OCI-LY7 (cell line): ENCODE results near the gene FCSK. TPM values are rescaled to one million over a fixed set of nuclear protein-coding genes. Genes with fewer than 3 reads are reported as not detected.

Experiments
- BruUV-seq: library from RNA; stranded (reverse); fragments of 400-500 nt; replicated peaks from 2 replicates; lab custom pipeline; 2021; lab: Mats Ljungman, UMichigan
- CTCF ChIA-PET: fragments of 300-600 bp; sonication (Branson Sonifier 250); formaldehyde crosslinking; loops from one replicate; lab custom pipeline; 2022; ENCODE audit warnings: antibody characterized with exemption; ENCODE audit not compliant: unreplicated experiment; lab: Charles Lee
- POLR2A ChIA-PET: fragments of 300-600 bp; sonication (Branson Sonifier 250); formaldehyde crosslinking; loops from one replicate; lab custom pipeline; 2022; ENCODE audit warnings: antibody characterized with exemption; lab: Charles Lee
- DNase-seq: peaks from one replicate; pipeline ENCODE4 v3.0.0-alpha.2; 2015; ENCODE audit warnings: low spot score
- H2AFZ ChIP-seq: fragments of 200-600 bp; sonication (generic), shearing (Covaris generic); 2 replicates; pipeline ENCODE4 v1.6.1; 2014; ENCODE audit warnings: mild to moderate bottlenecking, antibody characterized with exemption, low read length, moderate library complexity
- H3K27ac ChIP-seq: fragments of 200-600 bp; sonication (generic); 2 replicates; pipeline ENCODE4 v1.5.1; 2014; ENCODE audit warnings: mixed run types, low read depth, mild to moderate bottlenecking, moderate library complexity, low read length, inconsistent platforms; ENCODE audit not compliant: poor library complexity, severe bottlenecking
- H3K36me3 ChIP-seq: fragments of 200-600 bp; sonication (generic); 2 replicates; pipeline ENCODE4 v1.6.1; 2014; ENCODE audit warnings: mild to moderate bottlenecking, antibody characterized with exemption, low read length, moderate library complexity, mixed read lengths; ENCODE audit not compliant: insufficient read depth
- H3K4me1 ChIP-seq: fragments of 200-600 bp; sonication (generic); 2 replicates; pipeline ENCODE4 v1.5.1; 2014; ENCODE audit warnings: mild to moderate bottlenecking, low read length; ENCODE audit not compliant: insufficient read depth, poor library complexity, severe bottlenecking
- H3K4me2 ChIP-seq: fragments of 200-600 bp; sonication (generic); 2 replicates; pipeline ENCODE4 v1.6.1; 2014; ENCODE audit warnings: mild to moderate bottlenecking, low read length
- H3K4me3 ChIP-seq: fragments of 200-600 bp; sonication (generic); 2 replicates; pipeline ENCODE4 v1.5.1; 2014; ENCODE audit warnings: mild to moderate bottlenecking, low read depth, low read length; ENCODE audit not compliant: poor library complexity, severe bottlenecking
- H3K79me2 ChIP-seq: fragments of 200-600 bp; sonication (generic); 2 replicates; pipeline ENCODE4 v1.6.1; 2016; ENCODE audit warnings: low read depth, mild to moderate bottlenecking, low read length, moderate library complexity, mixed read lengths; ENCODE audit not compliant: insufficient read depth
- H3K9me2 ChIP-seq: fragments of 200-600 bp; sonication (generic); 2 replicates; pipeline ENCODE4 v1.6.1; 2016; ENCODE audit warnings: mild to moderate bottlenecking, low read length, mixed read lengths; ENCODE audit not compliant: insufficient read depth
- H3K9me3 ChIP-seq: fragments of 200-600 bp; sonication (generic); 2 replicates; pipeline ENCODE4 v1.6.1; 2014; ENCODE audit warnings: mild to moderate bottlenecking, mixed run types, low read length, mixed read lengths
- H4K20me1 ChIP-seq: fragments of 200-600 bp; sonication (generic); 2 replicates; pipeline ENCODE4 v1.6.1; 2014; ENCODE audit warnings: mild to moderate bottlenecking, antibody characterized with exemption, low read length, moderate library complexity, mixed read lengths; ENCODE audit not compliant: insufficient read depth
- EZH2phosphoT487 ChIP-seq: fragments of 200-600 bp; sonication (generic); IDR thresholded peaks from 2 replicates; pipeline ENCODE4 v1.6.1; 2018; ENCODE audit warnings: low read depth, borderline replicate concordance, mild to moderate bottlenecking, mixed run types, antibody characterized with exemption, low read length, moderate library complexity, mixed read lengths
- intact Hi-C: fragments of 100-400 bp; cut with micrococcal nuclease; formaldehyde crosslinking; loops from one replicate; pipeline ENCODE4 v1.10.0; 2022; ENCODE audit not compliant: unreplicated experiment
- total RNA-seq, 2 experiments: library from RNA; depleted of rRNA in 1 of 2; stranded (reverse); fragments of >200 nt in 1 of 2; shearing (Covaris generic) in 1 of 2; gene quantifications; 2 replicates each; pipeline ENCODE4 v1.2.3, GENCODE V29; 2014 to 2022
- TF ChIP-seq, protein P1 (sequence below): fragments of 200-600 bp; sonication (generic); conservative IDR thresholded peaks from 2 replicates; pipeline ENCODE4 v1.5.1; 2014; ENCODE audit warnings: mild to moderate bottlenecking, antibody characterized with exemption, low read length, moderate library complexity, mixed read lengths

Gene FCSK
- total RNA-seq, 2 experiments from 2014 or later, result 6.8 to 14.3 TPM

DNA sequence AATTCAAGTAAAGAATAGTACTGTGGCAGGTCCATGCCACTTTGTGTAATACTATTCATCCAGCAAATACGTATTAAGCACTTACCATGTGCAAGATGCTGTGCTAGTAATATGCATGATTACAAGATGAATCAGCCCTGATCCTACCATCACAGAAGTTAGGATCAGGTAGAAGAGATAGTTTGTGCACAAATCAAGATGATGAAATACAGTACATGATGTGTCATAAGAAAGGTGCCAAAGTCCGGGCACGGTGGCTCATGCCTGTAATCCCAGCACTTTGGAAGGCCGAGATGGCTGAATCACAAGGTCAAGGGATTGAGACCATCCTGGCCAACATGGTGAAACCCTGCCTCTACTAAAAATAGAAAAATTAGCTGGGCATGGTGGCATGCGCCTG lies 58.1 kb downstream of the FCSK start:
- no peak overlapping the region for H3K4me2 ChIP-seq
- CTCF ChIA-PET, result no interaction called here
- no peak overlapping the region for H2AFZ ChIP-seq
- no peaks in the 10 kb centered on the region for H3K9me2 ChIP-seq
- peaks cover 13% of the 10 kb centered on the region for H3K4me1 ChIP-seq
- no peaks in the 10 kb centered on the region for H3K9me3 ChIP-seq
- H4K20me1 ChIP-seq, result no peaks in the 10 kb centered on the region
- intact Hi-C loops, result no loop called here
- H3K79me2 ChIP-seq, result no peaks in the 10 kb centered on the region
- no peak for DNase-seq
- BruUV-seq, result no TSS peak
- no peak overlapping the region for H3K4me3 ChIP-seq
- peaks cover 93% of the 10 kb centered on the region for H3K36me3 ChIP-seq
- TF ChIP-seq EZH2phosphoT487, result no peak
- TF ChIP-seq, protein P1, sequence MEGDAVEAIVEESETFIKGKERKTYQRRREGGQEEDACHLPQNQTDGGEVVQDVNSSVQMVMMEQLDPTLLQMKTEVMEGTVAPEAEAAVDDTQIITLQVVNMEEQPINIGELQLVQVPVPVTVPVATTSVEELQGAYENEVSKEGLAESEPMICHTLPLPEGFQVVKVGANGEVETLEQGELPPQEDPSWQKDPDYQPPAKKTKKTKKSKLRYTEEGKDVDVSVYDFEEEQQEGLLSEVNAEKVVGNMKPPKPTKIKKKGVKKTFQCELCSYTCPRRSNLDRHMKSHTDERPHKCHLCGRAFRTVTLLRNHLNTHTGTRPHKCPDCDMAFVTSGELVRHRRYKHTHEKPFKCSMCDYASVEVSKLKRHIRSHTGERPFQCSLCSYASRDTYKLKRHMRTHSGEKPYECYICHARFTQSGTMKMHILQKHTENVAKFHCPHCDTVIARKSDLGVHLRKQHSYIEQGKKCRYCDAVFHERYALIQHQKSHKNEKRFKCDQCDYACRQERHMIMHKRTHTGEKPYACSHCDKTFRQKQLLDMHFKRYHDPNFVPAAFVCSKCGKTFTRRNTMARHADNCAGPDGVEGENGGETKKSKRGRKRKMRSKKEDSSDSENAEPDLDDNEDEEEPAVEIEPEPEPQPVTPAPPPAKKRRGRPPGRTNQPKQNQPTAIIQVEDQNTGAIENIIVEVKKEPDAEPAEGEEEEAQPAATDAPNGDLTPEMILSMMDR, result no peak
- no peak overlapping the region for H3K27ac ChIP-seq
- POLR2A ChIA-PET, result no interaction called here

- BruUV-seq, result no TSS peak
- Histone ChIP-seq H3K9me3 (no peaks in the 10 kb centered on the region), H3K4me1 (peaks cover 23% of the 10 kb centered on the region), H2AFZ (no peak overlapping the region), H3K9me2 (no peaks in the 10 kb centered on the region), H4K20me1 (peaks cover 4% of the 10 kb centered on the region; the same call in 1 of the 2 replicates), H3K27ac (no peak overlapping the region), H3K4me2 (peak overlapping the region; percentile 51), H3K36me3 (peaks cover 48% of the 10 kb centered on the region), H3K4me3 (peak overlapping the region; percentile 1), H3K79me2 (peaks cover 51% of the 10 kb centered on the region)
- CTCF ChIA-PET, result no interaction called here
- no peak for TF ChIP-seq EZH2phosphoT487
- TF ChIP-seq, protein P1, result no peak
- POLR2A ChIA-PET, result interaction anchor here (0.6 kb wide), 2 partner anchors 10 to 15 kb away, joined by 3 to 5 read pairs; no protein-coding TSS in a partner anchor
- intact Hi-C loops, result loop anchor here (5.0 to 10.0 kb wide), 2 partner anchors 118 to 956 kb away; partner anchors contain the start of gene NFAT5
- DNase-seq, result no peak
These were observed 66.4 kb downstream of the FCSK start for GRCh38 chr16:70520612-70521297.
